Natural killer cell (primary cell): ENCODE data around the gene FAN1. TPM values are rescaled to one million over a fixed set of nuclear protein-coding genes. Genes with fewer than 3 reads are reported as not detected.
A peak's percentile ranks its signal among the peaks of the same experiment; 100 is the strongest.

Source experiments
- ATAC-seq, 3 donors: fragments of 150-1000 bp in 2 of 3; fragments of 200-7000 bp in 1 of 3; cut with Tn5 transposase; 1 replicate in 1 of 3; 2 replicates in 2 of 3; pipeline ENCODE4 v1.10.0; 2021; ENCODE audit warnings: mild to moderate bottlenecking in 2 of 3, moderate library complexity in 2 of 3
- DNase-seq, 2 donors: peaks; one replicate each; pipeline versions ENCODE4 v3.0.0 to v3.0.0-alpha.2; 2013 to 2021; ENCODE audit warnings: mixed read lengths in 1 of 2
- H3K27ac ChIP-seq: one replicate; pipeline ENCODE4 v1.5.1; 2013; ENCODE audit warnings: mild to moderate bottlenecking, low read length
- H3K27me3 ChIP-seq: one replicate; pipeline ENCODE4 v1.6.1; 2013; ENCODE audit warnings: low read length; ENCODE audit not compliant: control insufficient read depth, insufficient read depth
- H3K36me3 ChIP-seq: one replicate; pipeline ENCODE4 v1.6.1; 2013; ENCODE audit warnings: low read length; ENCODE audit not compliant: control insufficient read depth, insufficient read depth
- H3K4me1 ChIP-seq: one replicate; pipeline ENCODE4 v1.6.1; 2013; ENCODE audit warnings: low read length; ENCODE audit not compliant: control insufficient read depth, insufficient read depth
- H3K4me3 ChIP-seq: one replicate; pipeline ENCODE4 v1.5.1; 2013; ENCODE audit warnings: low read length
- H3K9me3 ChIP-seq: one replicate; pipeline ENCODE4 v1.6.1; 2013; ENCODE audit warnings: low read length; ENCODE audit not compliant: control insufficient read depth, insufficient read depth
- H3K27ac Mint-ChIP-seq, 2 donors: one replicate each; pipeline ENCODE4 v1.8.0; 2022; ENCODE audit warnings: mild to moderate bottlenecking in 2 of 2, mixed read lengths in 2 of 2, moderate library complexity in 1 of 2
- H3K27me3 Mint-ChIP-seq, 2 donors: one replicate each; pipeline ENCODE4 v1.8.0; 2022; ENCODE audit warnings: low read depth in 2 of 2, mixed read lengths in 2 of 2
- H3K36me3 Mint-ChIP-seq: one replicate; pipeline ENCODE4 v1.8.0; 2022; ENCODE audit warnings: mixed read lengths
- H3K4me1 Mint-ChIP-seq, 2 donors: one replicate each; pipeline ENCODE4 v1.8.0; 2022; ENCODE audit warnings: mixed read lengths in 2 of 2
- H3K4me3 Mint-ChIP-seq: one replicate; pipeline ENCODE4 v1.8.0; 2022; ENCODE audit warnings: mild to moderate bottlenecking, moderate library complexity, mixed read lengths
- H3K9me3 Mint-ChIP-seq, 2 donors: one replicate each; pipeline ENCODE4 v1.8.0; 2022; ENCODE audit warnings: mixed read lengths in 2 of 2
- WGBS: methylation state at CpG from one replicate; pipeline ENCODE4 v1.1.7; 2013; ENCODE audit warnings: missing lambda C conversion rate; ENCODE audit not compliant: insufficient coverage; 5-methylcytosine and 5-hydroxymethylcytosine counted together
- intact Hi-C: fragments of 100-400 bp; cut with micrococcal nuclease; formaldehyde crosslinking; loops from one replicate; pipeline ENCODE4 v1.14.2; 2022
- total RNA-seq, 4 donors: library from RNA; stranded (reverse); fragments of 120-200 nt in 1 of 4; gene quantifications; one replicate each; pipeline versions ENCODE4 v1.2.3 to v1.2.4, GENCODE V29; 2013 to 2022
- TF ChIP-seq, protein P1 (sequence below): fragments of 200-600 bp; IDR thresholded peaks from one replicate; pipeline ENCODE4 v1.8.0; 2022; ENCODE audit warnings: antibody characterized with exemption

FAN1 gene
- total RNA-seq, 3 donors from 2014 or later (not counting 1 experiment from before 2014, with no cell fraction given): 9.1 to 18.8 (median 15.3) TPM

DNA sequence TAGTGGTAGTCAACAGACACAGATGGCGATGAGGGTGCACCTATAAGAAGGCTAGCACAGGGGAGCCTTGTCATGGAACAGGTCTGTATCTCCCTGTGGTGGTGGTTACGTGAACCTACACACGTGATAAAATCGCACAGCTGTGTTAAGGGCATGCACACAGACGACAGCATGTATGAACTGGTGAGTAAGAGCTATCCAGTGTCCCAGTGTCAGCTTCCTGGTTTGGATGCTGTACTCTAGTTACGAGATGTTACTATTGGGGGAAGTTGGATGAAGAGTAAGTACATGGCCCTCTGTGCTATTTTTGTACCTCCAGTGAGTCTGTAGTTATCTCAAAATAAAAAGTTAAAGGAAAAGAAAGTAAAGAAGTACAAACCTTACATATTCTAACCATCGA, 49.5 kb downstream of the FAN1 start:
- Mint-ChIP-seq H3K4me3 (no peak overlapping the region), H3K27ac (no peak overlapping the region), H3K27me3 (no peaks in the 10 kb centered on the region), H3K4me1 (peaks cover 0 to 8% of the 10 kb centered on the region in 2 donors), H3K36me3 (peaks cover 40% of the 10 kb centered on the region), H3K9me3 (no peaks in the 10 kb centered on the region)
- TF ChIP-seq, protein P1, sequence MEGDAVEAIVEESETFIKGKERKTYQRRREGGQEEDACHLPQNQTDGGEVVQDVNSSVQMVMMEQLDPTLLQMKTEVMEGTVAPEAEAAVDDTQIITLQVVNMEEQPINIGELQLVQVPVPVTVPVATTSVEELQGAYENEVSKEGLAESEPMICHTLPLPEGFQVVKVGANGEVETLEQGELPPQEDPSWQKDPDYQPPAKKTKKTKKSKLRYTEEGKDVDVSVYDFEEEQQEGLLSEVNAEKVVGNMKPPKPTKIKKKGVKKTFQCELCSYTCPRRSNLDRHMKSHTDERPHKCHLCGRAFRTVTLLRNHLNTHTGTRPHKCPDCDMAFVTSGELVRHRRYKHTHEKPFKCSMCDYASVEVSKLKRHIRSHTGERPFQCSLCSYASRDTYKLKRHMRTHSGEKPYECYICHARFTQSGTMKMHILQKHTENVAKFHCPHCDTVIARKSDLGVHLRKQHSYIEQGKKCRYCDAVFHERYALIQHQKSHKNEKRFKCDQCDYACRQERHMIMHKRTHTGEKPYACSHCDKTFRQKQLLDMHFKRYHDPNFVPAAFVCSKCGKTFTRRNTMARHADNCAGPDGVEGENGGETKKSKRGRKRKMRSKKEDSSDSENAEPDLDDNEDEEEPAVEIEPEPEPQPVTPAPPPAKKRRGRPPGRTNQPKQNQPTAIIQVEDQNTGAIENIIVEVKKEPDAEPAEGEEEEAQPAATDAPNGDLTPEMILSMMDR: no peak
- Histone ChIP-seq H3K27me3 (no peaks in the 10 kb centered on the region), H3K4me1 (no peaks in the 10 kb centered on the region), H3K27ac (no peak overlapping the region), H3K9me3 (no peaks in the 10 kb centered on the region), H3K36me3 (peaks cover 86% of the 10 kb centered on the region), H3K4me3 (no peak overlapping the region)
- ATAC-seq (no peak), DNase-seq (no peak)
- WGBS: 99% methylated on average over 6 of the region's 7 CpGs
- intact Hi-C loops: no loop called here

DNA sequence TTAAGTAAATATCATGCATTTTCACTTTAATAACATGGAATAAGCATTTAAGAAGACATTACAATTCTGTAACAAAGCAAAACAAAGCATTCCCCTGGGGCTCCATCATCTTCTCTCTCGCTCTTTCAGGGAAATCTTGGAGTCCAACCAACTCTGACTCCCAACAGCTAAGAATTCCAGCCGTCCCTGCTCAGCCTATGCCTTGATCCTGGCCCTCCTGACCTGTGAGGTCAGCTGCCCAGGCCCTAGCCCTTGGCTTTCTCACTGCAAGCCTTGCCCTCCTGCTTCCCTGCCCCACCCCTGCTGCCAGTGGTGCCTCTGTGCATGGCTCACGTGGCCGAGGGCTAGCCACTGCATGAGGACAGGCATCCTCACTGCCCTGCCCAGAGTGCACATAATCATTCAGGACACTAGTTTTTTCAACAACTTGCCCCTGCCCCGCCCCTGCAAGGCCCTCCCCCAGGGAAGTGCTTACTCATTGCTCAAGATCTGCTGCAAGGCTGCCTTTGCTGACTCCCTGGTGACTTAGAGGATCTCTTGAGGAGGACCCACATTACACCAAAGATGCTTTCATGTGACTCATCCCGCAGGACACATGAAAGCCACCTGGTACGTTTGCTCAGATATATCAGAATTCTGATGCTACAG, 50.1 kb downstream of the FAN1 start:
- intact Hi-C loops: no loop called here
- Histone ChIP-seq H3K4me3 (no peak overlapping the region), H3K9me3 (no peaks in the 10 kb centered on the region), H3K4me1 (no peaks in the 10 kb centered on the region), H3K27me3 (no peaks in the 10 kb centered on the region), H3K36me3 (peaks cover 86% of the 10 kb centered on the region), H3K27ac (no peak overlapping the region)
- ATAC-seq (peak in 1 of 3 donors; percentile 41), DNase-seq (no peak)
- Mint-ChIP-seq H3K36me3 (peaks cover 40% of the 10 kb centered on the region), H3K4me3 (no peak overlapping the region), H3K27me3 (no peaks in the 10 kb centered on the region), H3K4me1 (peaks cover 0 to 9% of the 10 kb centered on the region in 2 donors), H3K9me3 (no peaks in the 10 kb centered on the region), H3K27ac (no peak overlapping the region)
- 92% methylated on average over 7 of the region's 7 CpGs for WGBS
- TF ChIP-seq, protein P1: no peak

GRCh38 chr15:30954674-30955073, 51.0 kb downstream of the FAN1 start:
- peaks cover 83% of the 10 kb centered on the region for H3K36me3 ChIP-seq
- Mint-ChIP-seq H3K27me3 (no peaks in the 10 kb centered on the region), H3K36me3 (peaks cover 32% of the 10 kb centered on the region), H3K27ac (no peak overlapping the region), H3K9me3 (no peaks in the 10 kb centered on the region), H3K4me1 (peaks cover 0 to 9% of the 10 kb centered on the region in 2 donors), H3K4me3 (no peak overlapping the region)
- H3K27ac ChIP-seq: no peak overlapping the region
- no peaks in the 10 kb centered on the region for H3K4me1 ChIP-seq
- H3K27me3 ChIP-seq: no peaks in the 10 kb centered on the region
- TF ChIP-seq, protein P1: no peak
- WGBS: 100% methylated on average over 1 of the region's 1 CpG
- no peak for ATAC-seq
- no peak for DNase-seq
- no peaks in the 10 kb centered on the region for H3K9me3 ChIP-seq
- intact Hi-C loops: no loop called here
- H3K4me3 ChIP-seq: no peak overlapping the region
